ENCODE measurements around the gene CNOT8. TPM values are rescaled to one million over a fixed set of nuclear protein-coding genes. Genes with fewer than 3 reads are reported as not detected.

CNOT8 gene
- total RNA-seq, 1 experiment from 2014 or later, result 45.9 TPM

- no peak for ATAC-seq
- H3K4me1 ChIP-seq (ENCODE audit: control insufficient read depth, insufficient read depth, low read length), result peaks cover 25% of the 10 kb centered on the region
- DNase-seq (ENCODE audit: low read depth, low spot score), result no peak
- H3K4me3 ChIP-seq (ENCODE audit: low read depth in 2 of 2, low read length in 2 of 2), result no peak overlapping the region
- H3K36me3 ChIP-seq (ENCODE audit: control insufficient read depth, insufficient read depth, low read length), result peaks cover 7% of the 10 kb centered on the region
- BruUV-seq (replicated peaks), result no TSS peak
- TF ChIP-seq, protein P1, sequence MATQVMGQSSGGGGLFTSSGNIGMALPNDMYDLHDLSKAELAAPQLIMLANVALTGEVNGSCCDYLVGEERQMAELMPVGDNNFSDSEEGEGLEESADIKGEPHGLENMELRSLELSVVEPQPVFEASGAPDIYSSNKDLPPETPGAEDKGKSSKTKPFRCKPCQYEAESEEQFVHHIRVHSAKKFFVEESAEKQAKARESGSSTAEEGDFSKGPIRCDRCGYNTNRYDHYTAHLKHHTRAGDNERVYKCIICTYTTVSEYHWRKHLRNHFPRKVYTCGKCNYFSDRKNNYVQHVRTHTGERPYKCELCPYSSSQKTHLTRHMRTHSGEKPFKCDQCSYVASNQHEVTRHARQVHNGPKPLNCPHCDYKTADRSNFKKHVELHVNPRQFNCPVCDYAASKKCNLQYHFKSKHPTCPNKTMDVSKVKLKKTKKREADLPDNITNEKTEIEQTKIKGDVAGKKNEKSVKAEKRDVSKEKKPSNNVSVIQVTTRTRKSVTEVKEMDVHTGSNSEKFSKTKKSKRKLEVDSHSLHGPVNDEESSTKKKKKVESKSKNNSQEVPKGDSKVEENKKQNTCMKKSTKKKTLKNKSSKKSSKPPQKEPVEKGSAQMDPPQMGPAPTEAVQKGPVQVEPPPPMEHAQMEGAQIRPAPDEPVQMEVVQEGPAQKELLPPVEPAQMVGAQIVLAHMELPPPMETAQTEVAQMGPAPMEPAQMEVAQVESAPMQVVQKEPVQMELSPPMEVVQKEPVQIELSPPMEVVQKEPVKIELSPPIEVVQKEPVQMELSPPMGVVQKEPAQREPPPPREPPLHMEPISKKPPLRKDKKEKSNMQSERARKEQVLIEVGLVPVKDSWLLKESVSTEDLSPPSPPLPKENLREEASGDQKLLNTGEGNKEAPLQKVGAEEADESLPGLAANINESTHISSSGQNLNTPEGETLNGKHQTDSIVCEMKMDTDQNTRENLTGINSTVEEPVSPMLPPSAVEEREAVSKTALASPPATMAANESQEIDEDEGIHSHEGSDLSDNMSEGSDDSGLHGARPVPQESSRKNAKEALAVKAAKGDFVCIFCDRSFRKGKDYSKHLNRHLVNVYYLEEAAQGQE (IDR thresholded peaks at IDR 0.05; ENCODE audit: insufficient read depth in 1 of 2, low read depth in 2 of 2, low read length in 1 of 2), result no peak
- TF ChIP-seq POLR2AphosphoS5 (IDR thresholded peaks at IDR 0.05; ENCODE audit: low read depth, low read length) (no peak), SIN3A (IDR thresholded peaks at IDR 0.05; ENCODE audit: borderline replicate concordance, insufficient read depth, low read depth, low read length) (no peak), TCF7L2 (IDR thresholded peaks at IDR 0.05; ENCODE audit: low read depth, low read length) (no peak)
- TF ChIP-seq, protein P2, sequence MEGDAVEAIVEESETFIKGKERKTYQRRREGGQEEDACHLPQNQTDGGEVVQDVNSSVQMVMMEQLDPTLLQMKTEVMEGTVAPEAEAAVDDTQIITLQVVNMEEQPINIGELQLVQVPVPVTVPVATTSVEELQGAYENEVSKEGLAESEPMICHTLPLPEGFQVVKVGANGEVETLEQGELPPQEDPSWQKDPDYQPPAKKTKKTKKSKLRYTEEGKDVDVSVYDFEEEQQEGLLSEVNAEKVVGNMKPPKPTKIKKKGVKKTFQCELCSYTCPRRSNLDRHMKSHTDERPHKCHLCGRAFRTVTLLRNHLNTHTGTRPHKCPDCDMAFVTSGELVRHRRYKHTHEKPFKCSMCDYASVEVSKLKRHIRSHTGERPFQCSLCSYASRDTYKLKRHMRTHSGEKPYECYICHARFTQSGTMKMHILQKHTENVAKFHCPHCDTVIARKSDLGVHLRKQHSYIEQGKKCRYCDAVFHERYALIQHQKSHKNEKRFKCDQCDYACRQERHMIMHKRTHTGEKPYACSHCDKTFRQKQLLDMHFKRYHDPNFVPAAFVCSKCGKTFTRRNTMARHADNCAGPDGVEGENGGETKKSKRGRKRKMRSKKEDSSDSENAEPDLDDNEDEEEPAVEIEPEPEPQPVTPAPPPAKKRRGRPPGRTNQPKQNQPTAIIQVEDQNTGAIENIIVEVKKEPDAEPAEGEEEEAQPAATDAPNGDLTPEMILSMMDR (IDR thresholded peaks at IDR 0.05), result no peak
- intact Hi-C loops (cut with micrococcal nuclease; ENCODE audit: unreplicated experiment), result no loop called here
- H3K9me3 ChIP-seq (ENCODE audit: control insufficient read depth, insufficient read depth, low read depth, low read length), result no peaks in the 10 kb centered on the region
- POLR2A ChIA-PET, result no interaction called here
- no peaks in the 10 kb centered on the region for H3K27me3 ChIP-seq (ENCODE audit: control insufficient read depth, insufficient read depth, low read length)
- in situ Hi-C loops (cut with HindIII; ENCODE audit: low pct_unique_long_range_greater_than_20kb, low sequenced_read_pairs), result no loop called here
- CTCF ChIA-PET, result no interaction called here
- no peak overlapping the region for H3K27ac ChIP-seq (ENCODE audit: low read length)
Measured at GRCh38 chr5:154862766-154863165, 4.3 kb downstream of the CNOT8 start.

- Histone ChIP-seq H3K27ac (ENCODE audit: low read length) (no peak overlapping the region), H3K36me3 (ENCODE audit: control insufficient read depth, insufficient read depth, low read length) (peaks cover 7% of the 10 kb centered on the region), H3K27me3 (ENCODE audit: control insufficient read depth, insufficient read depth, low read length) (no peaks in the 10 kb centered on the region), H3K9me3 (ENCODE audit: control insufficient read depth, insufficient read depth, low read depth, low read length) (no peaks in the 10 kb centered on the region), H3K4me1 (ENCODE audit: control insufficient read depth, insufficient read depth, low read length) (peaks cover 25% of the 10 kb centered on the region), H3K4me3 (ENCODE audit: low read depth in 2 of 2, low read length in 2 of 2) (no peak overlapping the region)
- in situ Hi-C loops (cut with HindIII; ENCODE audit: low pct_unique_long_range_greater_than_20kb, low sequenced_read_pairs) (no loop called here), intact Hi-C loops (cut with micrococcal nuclease; ENCODE audit: unreplicated experiment) (no loop called here)
- ChIA-PET POLR2A (no interaction called here), CTCF (no interaction called here)
- no peak for ATAC-seq
- TF ChIP-seq TCF7L2 (IDR thresholded peaks at IDR 0.05; ENCODE audit: low read depth, low read length) (no peak), SIN3A (IDR thresholded peaks at IDR 0.05; ENCODE audit: borderline replicate concordance, insufficient read depth, low read depth, low read length) (no peak), POLR2AphosphoS5 (IDR thresholded peaks at IDR 0.05; ENCODE audit: low read depth, low read length) (no peak)
- TF ChIP-seq, protein P2 (IDR thresholded peaks at IDR 0.05), result no peak
- TF ChIP-seq, protein P1 (IDR thresholded peaks at IDR 0.05; ENCODE audit: insufficient read depth in 1 of 2, low read depth in 2 of 2, low read length in 1 of 2), result no peak
- DNase-seq (ENCODE audit: low read depth, low spot score), result no peak
- no TSS peak for BruUV-seq (replicated peaks)
Measured at GRCh38 chr5:154863291-154864080, 5.1 kb downstream of the CNOT8 start.

Measured in Panc1 (cell line).